Midbrain (tissue), 1 donor: ENCODE results near the gene THAP8.

Experiments used
- DNase-seq: peaks from one replicate; lab custom pipeline; 2025; lab: John Stamatoyannopoulos, UW

Gene THAP8

DNA sequence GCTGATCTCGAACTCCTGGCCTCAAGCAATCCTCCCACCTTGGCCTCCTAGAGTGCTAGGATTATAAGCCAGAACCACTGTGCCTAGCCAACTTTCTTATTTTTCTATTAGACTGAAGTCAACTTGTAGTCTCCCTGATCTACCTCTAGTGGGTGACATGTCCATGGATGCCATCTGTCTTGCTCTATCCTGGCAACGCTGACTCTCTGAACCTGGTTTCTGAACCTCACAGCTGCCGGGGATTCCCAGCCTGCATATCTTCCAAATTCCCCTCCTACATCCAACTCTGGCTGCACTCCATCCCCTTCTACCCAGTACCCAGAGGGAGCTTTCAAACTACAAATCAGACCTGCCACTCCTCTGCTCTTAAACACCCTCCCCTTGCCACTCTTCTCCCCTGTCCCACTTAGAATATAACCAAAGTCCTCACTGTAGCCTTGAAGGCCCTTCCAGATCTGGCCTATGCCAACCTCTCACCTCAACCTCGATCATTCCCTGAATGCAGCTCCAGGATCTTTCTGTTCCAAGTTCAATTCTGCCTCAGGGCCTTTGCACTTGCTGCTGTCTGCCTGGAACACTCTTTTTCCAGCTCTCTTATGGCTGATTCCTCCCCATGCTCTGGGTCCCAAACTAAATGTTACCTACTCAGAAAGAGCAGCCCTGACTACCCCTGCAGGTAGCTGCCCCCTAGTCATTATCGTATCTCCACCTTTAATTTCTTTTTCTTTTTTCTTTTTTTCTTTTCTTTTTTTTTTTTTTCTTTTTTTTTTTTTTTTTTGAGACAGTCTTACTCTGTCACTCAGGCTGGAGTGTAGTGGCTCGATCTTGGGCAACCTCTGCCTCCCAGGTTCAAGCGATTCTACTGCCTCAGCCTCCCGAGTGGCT, 23.6 kb downstream of the THAP8 start:
- DNase-seq = no peak

DNA sequence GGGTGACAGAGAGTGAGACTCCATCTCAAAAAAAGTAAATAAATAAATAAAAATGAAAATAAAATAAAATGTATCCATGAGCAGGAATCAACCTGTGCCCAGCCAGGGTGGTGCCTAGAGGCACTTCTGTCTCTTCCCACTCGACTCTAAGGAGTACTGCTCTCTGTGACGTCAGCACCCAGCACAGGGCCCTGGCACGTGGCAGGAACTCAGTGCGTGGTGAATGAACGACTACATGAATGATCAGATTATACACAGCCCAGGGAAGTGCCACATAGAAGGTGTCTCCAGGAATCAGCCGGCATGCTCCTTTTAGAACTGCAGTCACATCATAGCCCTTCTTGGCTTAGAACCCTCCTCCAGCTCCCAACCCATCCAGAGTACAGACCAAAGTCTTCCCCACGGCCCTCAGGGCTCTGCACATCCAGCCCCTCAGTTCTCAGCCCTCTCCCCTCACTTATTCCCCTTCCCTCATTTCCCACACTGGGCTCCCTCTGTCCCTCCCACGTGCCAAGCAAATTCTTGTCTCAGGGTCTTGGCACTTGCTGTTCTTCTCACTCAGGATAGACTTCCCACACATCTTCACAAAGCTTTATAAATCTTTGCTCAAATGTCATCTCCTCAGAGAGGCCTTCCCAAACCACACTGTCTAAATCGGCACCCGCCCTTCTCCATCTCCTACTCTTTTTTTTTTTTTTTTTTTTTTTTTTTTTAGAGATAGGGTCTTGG, 25.6 kb downstream of the THAP8 start:
- no peak for DNase-seq

DNA sequence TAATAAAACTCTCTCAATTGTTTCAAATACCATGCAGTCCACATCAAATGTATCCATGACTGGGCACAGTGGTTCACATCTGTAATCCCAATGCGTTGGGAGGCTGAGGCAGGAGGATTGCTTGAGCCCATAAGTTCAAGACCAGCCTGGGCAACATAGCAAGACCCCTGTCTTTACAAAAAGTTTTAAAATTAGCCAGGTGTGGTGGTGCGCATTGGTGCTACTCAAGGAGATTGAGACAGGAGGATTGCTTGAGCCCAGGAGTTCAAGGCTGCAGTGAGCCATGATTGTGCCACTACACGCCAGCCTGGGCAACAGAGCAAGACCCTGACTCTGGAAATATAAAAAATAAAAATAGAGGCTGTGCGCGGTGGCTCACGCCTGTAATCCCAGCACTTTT, 26.4 kb downstream of the THAP8 start:
- no peak for DNase-seq

DNA sequence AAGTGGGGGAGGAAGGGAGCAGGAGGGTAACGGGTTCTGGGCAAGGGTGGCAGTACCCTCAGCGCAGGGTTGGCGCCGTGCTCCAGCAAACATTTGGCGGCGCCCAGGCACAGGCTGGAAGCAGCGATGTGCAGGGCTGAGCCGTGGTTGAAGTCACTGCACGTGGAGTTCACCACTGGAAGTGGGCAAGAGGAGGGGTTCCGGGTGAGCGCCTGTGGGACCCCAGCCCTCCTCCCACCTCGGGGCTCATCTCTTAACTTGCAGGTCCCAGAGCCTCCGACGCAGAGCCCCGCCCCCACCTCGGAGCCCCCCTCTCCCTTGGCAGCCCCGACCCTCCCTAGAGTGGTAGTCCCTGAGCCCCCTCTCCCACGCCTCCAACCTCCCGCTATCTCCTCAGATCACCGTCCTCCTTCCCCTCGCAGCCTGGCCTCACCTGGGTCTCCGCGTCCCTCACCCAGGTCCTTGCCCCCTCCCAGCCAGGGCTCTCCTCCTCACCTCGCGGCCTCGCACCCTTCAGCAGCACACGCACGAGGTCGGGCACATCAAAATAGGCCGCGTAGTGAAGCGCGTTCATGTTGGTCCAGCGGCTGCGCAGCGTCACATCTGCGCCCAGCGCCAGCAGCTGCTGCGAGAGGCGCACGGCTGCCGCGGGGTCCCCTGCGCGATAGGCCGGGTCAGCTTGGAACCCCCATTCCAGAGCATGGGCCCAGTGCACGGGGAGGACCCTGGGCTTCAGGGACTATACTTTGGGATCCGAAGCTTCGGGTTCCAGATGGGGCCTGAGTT, 27.8 kb downstream of the THAP8 start:
- DNase-seq = no peak

DNA sequence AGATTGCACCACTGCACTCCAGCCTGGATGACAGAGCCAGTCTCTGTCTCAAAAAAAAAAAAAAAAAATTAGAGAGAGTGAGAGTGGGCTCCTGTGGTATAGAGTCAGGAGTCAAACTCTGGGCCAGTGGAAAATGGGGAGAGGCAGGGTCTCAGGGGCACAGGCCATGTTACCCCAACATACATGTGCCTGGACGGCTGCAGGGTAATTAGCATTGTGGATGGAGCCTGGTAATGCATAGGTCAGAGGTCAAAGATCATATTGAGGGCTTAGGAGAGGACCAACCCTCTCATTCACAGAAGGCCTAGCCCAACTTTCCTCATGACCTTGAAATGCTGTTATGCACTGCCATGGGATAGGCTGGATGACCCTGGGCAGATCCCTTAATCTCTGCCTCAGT, 28.5 kb downstream of the THAP8 start:
- DNase-seq = no peak

DNA sequence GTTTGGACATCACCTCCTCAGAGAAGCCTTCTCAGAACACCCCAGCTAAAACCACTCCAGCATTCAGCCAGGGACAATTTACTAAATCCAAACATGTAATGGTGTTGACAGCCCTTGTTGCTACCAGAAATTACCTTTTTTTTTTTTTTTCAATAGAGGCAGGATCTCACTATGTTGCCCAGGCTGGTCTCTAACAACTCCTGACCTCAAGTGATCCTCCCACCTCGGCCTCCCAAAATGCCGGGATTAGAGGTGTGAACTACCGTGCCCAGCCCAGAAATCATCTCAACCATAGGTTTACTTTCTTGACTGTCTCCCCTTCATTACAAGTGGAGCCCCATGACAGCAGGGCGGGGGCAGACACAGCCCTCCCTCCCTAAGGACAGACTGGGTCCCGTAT, 30.7 kb downstream of the THAP8 start:
- no peak for DNase-seq

DNA sequence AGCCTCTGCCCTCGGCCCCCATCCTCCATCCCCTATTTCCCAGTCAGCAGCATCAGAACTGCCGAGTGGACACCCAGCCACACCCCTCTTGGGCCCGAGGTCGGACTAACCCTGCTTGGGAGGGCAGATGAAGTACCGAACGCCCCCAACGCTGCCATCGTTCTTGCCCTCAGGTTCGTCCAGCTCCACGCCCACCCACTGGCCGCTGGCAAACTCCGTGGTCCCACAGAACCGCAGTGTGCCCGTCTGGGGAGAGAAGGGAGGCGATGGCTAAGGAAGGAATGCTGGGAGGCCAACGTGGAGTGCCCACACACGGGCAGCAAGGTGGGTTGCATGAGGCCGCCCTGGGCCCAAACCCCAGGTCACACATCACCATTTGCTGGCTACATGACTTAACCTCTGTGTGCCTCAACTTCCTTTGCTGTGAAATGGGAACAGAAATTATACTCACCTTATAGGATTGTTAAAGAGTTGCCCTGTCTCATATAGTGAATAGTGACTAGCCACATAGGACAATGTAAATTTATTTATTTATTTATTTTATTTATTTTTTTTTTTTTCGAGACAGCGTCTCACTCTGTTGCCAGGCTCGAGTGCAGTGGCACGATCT, 34.9 kb downstream of the THAP8 start:
- DNase-seq = no peak

DNA sequence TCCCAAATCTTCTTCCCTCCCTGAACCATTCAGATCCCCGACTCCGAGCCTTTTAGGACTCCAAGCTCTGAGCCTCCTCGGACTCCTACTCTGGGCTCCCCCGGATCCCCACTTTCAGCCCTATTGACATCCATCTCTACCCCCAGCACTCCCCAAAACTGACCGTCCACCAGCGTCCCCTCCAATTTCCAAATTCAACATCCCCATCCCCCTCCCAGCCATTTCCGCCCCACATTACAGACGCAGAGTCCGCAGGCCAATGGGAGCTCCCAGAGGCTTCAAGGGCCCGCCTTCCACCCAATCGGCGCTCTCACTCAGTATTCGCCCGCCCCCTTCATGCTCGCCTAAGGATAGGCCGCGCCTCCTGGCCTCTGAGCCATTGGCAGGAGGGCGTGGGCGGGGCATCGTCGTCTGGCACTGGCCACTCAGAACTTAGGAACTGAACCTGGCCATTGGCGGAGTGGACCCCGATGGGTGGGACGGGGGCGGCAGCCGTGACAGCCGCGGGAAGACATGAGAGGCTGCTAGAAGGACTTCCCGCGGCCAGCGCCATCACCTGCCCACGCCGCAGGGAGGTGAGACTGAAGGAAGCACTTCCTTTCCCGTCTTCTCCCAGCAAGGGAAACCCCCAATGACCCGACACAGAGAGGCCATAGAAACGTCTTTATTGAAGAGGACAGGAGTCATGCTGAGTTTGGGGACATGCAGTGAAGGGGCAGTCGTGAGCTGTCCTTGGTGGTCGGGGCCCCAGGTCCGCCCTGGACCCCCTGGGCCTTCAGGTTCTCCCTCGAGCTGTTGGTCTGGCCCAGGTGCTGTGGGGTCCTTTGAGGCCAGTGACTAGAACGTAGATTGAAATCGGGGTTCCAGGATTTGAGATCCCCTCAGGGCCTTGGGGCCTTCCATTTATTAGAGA, 39.8 kb downstream of the THAP8 start, which contains the start of gene ALKBH6:
ALKBH6 (minus strand) TSS at position 202 of the 913 bp plus-strand sequence. CDS start 816 bp downstream, outside the sequence.
- peak; percentile 100 for DNase-seq

DNA sequence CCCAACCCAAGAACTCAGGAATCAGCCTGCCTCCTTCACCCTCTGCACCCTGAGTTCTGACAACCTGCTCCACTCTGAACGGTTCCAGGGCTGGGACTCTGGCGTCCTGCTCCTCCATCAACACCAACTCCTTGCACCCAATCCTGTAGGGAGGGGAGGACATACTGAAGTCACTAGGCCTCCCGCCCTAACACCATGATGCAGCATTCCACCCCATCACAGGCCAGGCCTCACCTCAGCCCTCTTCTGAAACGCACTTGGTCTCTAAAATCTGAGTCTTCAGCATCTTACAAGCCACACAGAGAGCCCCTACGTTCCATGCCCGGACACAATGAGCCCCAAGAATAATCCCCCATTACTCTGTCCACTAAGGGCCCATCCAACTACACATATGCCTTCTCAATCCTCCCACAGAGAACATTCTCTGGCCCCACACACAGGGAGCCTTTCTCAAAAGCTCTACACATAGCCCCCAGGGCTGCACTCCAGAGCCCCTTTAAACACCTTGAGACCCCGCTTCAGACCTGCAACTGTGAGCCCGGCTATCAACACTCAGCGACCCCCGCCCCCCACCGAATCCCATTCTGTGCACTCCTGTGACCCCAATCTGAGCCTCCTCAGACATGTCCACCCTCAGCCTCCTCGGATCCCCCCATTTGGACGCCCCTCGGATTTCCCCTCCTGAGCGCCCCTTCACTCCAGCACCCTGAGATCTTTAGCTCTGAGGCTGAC, 40.6 kb downstream of the THAP8 start:
- no peak for DNase-seq

DNA sequence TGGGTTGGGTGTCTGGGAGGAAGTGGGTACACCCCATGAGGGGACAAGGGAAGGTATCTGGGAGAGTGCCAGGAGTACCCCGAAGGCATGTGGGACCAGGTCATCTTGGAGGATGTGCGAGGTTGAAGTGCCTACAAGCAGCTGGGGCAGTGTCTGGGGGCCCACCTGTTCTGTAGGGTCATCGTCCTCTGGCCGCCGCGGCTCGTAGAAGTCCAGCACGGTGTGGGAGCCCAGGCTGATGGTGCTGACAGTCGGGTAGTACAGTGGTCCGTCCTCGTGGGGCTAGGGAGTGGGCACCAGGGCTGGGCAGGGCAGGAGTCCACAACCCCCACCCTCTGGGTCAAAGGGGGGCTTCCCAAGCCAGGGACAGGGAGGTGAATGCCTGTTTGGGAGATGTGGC, 43.7 kb downstream of the THAP8 start:
- no peak for DNase-seq

DNA sequence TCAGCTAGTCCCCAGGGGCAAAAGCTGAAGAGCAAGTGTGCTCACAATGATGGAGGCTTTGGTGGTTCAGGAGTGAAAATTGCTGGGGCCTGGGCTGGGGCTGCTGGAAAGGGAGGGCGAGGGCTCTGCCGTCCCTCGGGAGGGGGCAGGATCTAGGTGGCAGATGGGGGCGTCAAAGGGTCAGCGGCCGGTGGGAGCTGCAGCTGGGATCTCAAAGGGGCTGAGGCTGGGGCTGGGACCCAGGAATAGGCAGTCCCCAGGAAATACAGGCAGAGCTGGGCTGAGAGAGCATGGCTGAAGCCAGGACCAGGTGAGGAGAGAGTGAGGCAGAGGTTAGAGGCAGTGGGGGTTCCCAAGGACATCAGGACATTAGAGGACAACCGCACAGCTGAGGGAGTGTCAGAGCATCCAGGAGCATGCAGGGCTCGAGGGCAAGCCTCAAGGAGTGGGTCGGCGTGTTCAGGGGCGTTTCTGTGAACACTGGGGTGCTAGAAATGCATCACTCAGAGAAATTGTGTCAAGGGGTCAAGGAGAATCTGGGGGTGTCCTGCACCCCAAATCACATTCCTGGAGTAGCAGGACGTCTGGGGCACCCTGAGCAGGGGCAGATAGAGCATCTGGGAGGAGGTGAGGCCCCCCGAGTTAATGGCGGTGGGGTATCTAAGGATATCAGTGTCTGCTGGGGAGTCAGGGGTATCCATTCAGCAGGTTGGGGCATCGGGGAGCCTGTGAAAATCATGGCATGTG, 44.3 kb downstream of the THAP8 start:
- no peak for DNase-seq

DNA sequence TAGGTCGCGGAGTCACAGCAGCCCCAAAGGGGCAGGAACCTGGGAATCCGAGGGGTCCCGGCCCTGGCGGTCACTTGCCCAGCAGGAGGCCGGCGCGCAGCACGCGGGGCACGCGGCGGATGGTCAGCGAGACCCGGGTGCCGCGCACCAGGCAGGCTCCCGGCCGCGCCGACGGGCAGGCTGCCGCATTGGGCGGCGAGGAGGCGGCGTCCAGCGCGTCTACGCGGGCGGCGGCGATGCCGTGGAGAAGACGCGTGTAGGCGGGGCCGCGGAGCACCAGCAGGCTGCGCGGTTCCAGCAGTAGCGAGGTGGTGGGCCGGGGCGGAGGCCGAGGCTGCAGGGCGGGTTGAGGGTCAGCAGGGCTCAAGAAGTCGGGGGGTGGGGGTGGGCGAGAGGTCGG, 44.9 kb downstream of the THAP8 start:
- DNase-seq = peak; percentile 54

DNA sequence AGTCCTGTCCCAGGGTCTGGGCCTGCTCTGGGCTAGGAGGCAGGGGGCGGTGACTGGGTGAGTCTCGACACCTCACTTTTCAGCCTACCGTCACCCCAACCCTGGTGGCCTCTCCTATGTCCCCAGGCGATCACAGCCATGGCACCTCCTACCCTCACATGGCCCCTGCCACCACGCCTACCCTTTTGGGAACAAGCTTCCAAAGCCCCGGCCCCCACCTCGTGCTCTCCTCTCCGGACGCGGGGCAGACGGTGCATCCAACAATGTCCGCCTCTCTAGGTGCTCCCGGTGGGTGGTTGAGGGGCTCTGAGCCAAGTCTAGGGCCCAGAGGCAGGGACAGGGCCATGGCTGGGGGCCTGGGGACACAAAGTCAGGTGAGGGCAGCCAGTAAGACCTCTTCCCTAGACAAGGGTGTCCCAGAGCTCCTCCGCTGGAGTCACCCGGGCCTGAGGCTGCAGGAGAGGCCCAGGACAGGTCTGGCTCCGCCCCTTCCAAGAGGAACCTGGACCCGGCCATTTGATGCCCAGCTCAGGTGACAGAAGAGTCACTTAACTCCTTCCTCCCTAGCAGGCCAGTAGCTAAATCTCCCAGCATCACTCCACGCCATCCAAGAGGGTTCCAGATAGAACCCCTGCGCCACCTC, 45.6 kb downstream of the THAP8 start, which contains the start of gene SYNE4:
SYNE4 (minus strand) TSS at position 478 of the 643 bp plus-strand sequence; CDS start at position 346, 132 bp downstream.
- no peak for DNase-seq

DNA sequence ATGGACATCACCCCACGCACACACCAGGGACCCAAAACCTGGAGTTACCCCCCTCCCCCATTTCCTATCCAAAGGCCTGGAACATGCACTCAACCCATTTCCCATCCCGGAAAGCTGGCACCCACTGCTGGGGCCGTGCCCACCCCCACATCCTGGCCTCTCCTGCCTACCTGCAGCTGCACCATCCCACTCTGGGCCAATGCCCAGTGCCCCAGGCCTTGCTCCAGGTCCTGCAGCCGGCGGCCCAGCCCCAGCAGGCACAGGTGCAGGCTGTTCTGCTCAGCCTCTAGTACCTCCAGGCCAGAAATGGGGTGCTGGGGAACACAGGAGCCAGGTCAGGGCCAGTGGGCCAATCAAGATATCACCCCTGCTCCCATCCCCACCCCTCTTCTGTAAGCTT, 47.1 kb downstream of the THAP8 start:
- no peak for DNase-seq

DNA sequence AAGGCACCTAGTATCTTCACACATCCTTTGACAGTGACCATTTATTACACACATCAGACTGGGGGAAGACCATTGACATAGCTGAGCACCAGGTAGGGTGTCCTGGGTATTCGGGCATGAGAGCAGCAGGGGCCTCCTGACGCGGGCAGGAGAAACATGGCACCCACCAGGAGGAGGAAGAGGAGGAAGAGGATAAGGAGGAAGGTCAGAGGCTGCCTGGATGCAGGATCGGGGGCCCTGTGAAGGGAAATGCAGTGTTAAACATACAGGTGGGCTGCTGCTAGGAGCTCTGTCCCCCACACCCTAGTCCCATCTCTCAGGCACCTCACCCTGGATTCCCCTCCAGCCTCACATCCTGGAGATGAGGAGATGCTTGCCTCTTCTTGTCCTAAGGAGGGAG, 50.8 kb downstream of the THAP8 start:
- no peak for DNase-seq

DNA sequence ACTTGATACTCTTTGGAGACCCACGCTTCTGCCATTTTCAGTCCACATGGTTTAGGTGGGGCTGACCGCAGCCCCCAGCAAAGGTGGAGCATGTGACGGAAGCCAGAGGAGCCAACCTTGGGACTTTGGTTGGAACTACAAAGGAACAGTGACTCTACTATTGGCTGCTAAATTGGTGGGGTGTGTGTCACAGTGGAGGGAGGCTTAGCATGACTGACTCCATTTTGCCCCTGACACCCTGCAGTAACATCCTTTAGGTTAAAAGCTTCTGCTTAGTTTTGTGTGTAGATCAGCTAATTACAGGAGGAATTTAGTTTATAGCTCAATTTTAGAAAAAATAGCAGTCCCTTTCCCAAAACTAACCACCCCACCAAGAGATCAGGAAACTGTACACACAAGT, 52.5 kb downstream of the THAP8 start:
- no peak for DNase-seq

DNA sequence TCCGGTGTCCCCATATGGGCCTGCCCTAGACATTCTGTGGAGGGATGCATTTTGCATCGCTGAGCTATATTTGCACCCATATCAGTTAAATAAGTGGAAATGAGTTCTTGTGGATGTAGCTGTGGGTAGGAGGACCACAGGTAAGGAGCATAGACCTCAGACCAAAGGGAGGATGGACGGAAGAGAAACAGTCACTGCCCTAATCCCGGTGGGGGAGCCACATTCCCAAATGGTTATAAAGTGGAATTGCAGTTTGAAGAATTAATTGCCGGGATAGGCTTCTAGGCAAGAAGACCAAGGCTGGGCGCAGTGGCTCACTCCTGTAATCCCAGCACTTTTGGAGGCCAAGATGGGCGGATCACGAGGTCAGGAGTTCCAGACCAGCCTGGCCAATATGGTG, 57.3 kb downstream of the THAP8 start:
- no peak for DNase-seq

DNA sequence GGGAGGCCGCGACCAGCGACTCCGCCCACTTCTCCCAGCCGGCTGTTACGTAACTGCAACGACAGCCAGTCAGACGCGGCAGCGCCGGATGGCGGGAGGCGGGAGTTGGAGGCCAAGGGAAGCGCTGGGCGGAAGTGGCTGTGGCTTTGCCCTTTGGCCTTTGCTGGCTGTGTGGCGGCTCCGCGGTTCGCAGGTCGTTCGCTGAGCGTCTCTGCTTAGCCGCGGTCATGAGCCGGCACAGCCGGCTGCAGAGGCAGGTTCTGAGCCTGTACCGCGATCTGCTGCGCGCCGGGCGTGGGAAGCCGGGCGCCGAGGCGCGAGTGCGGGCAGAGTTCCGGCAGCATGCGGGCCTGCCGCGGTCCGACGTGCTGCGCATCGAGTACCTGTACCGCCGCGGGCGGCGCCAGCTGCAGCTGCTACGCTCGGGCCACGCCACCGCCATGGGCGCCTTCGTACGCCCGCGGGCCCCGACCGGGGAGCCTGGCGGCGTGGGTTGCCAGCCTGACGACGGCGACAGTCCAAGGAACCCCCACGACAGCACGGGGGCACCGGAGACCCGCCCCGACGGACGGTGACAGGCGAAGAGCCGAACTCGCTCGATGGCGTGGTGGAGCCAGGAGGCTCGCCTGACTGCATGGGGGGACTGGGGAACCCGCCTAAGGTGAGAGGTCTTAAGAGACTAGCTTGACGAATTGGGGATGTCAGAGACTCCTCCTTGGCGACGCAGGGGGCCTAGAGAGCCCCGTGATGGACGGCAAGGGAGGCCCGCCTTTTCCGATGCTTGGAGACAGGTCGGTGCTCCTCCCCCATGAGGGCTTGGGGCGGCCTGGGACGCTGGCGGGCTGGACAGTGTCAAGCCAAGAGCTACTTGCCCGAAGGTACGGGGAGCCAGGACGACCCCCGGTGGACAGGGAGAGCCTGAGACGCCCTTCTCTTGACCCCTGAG, 58.8 kb downstream of the THAP8 start, which contains the start of gene SDHAF1:
SDHAF1 (plus strand) TSS at position 141 of the 946 bp plus-strand sequence; CDS start at position 228, 87 bp downstream.
- peak; percentile 96 for DNase-seq
